Heart left ventricle (tissue), 13 donors: ENCODE measurements around the gene TBXA2R.
"Not testable (repeated sequence)": the region's sequence is repeated elsewhere in the genome, so short reads cannot be mapped to it uniquely, and the experiment has no call there.

Experiments used
- CTCF ChIP-seq, 12 donors: fragments of 200-600 bp; sonication (generic) in 4 of 12; IDR thresholded peaks; one replicate each; pipeline versions ENCODE4 v1.5.0 to v1.8.0; 2018 to 2022; ENCODE audit warnings: antibody characterized with exemption in 12 of 12, mild to moderate bottlenecking in 5 of 12
- POLR2A ChIP-seq, 2 donors: fragments of 450-650 bp; IDR thresholded peaks; one replicate each; pipeline ENCODE4 v1.6.1; 2017; ENCODE audit warnings: antibody characterized with exemption in 2 of 2, mild to moderate bottlenecking in 2 of 2, moderate library complexity in 2 of 2
- donor health status: ischemic (EF 13 %, LVEDD 7.1; RV severe dilation, severe dysfunction).
- donor health status: DM: no; HTN: yes; CAD: no.
- donor health status: DM: no; HTN: no; CAD: no.
- donor health status: ischemic (EF 25% LVEDD 6.9; RV normal size, moderate dysfunction).
- donor health status: ischemic (EF 25% LVEDD 5.7; RV mildly dilated, moderate dysfunction).
- donor health status: ischemic (EF 35%, LVEDD 5.7; RV mildly dilated, moderate dysfunction).
- donor health status: nonischemic (EF 11% LVEDD 7.7; RV severe dilation, severe dysfunction).
- donor health status: DM: yes; HTN: yes; CAD: no.
- donor health status: PGD.
- donor health status: ischemic (EF 29% LVEDD 5.4; RV normal size, mild dysfunction).
- donor health status: nonischemic (EF 23%, LVEDD 6.1; RV moderate dilation, normal function).

- TF ChIP-seq CTCF, POLR2A (IDR thresholded peaks at IDR 0.05): not testable (repeated sequence)
These were observed 40.4 kb upstream of the TBXA2R start for GRCh38 chr19:3647102-3647501.
